Esophagus squamous epithelium (tissue), 5 donors: ENCODE results near the gene MAPKAP1. TPM values are rescaled to one million over a fixed set of nuclear protein-coding genes. Genes with fewer than 3 reads are reported as not detected.

ENCODE experiments used
- DNase-seq: peaks from one replicate; lab custom pipeline; 2025; lab: John Stamatoyannopoulos, UW
- H3K27ac ChIP-seq, 4 donors: fragments of 200-600 bp; sonication (generic); one replicate each; pipeline ENCODE4 v1.5.1; 2016 to 2019; ENCODE audit warnings: mild to moderate bottlenecking in 1 of 4
- H3K27me3 ChIP-seq, 4 donors: fragments of 200-600 bp; sonication (generic); 1 replicate in 3 of 4; 2 replicates in 1 of 4; pipeline versions ENCODE4 v1.5.1 to v1.6.0; 2017 to 2021; ENCODE audit warnings: antibody characterized with exemption in 1 of 4
- H3K36me3 ChIP-seq, 3 donors: fragments of 200-600 bp; sonication (generic); one replicate each; pipeline ENCODE4 v1.5.1; 2016 to 2019
- H3K4me1 ChIP-seq, 3 donors: fragments of 200-600 bp; sonication (generic); one replicate each; pipeline ENCODE4 v1.5.1; 2017 to 2019
- H3K4me3 ChIP-seq, 4 donors: fragments of 200-600 bp; sonication (generic); 1 replicate in 3 of 4; 2 replicates in 1 of 4; pipeline ENCODE4 v1.5.1; 2016 to 2019; ENCODE audit warnings: mild to moderate bottlenecking in 2 of 4, moderate library complexity in 1 of 4
- H3K9me3 ChIP-seq, 3 donors: fragments of 200-600 bp; sonication (generic); one replicate each; pipeline ENCODE4 v1.5.1; 2016 to 2019
- POLR2A ChIP-seq, 4 donors: fragments of 450-650 bp; IDR thresholded peaks; one replicate each; pipeline ENCODE4 v1.6.1; 2017; ENCODE audit warnings: antibody characterized with exemption in 4 of 4, mild to moderate bottlenecking in 4 of 4, moderate library complexity in 3 of 4
- whole genome bisulfite sequencing, 2 donors: methylation state at CpG; one replicate each; pipeline ENCODE4 v1.1.5; 2018; 5-methylcytosine and 5-hydroxymethylcytosine counted together
- intact Hi-C: fragments of 100-400 bp; cut with DNase I; formaldehyde crosslinking; loops from one replicate; pipeline ENCODE4 v1.15.0; 2022
- total RNA-seq, 4 donors: library from RNA; depleted of rRNA; stranded (reverse); fragments of >200 nt; gene quantifications; one replicate each; pipeline ENCODE4 v1.1.0, GENCODE V29; 2016
- TF ChIP-seq, protein P1 (sequence below), 6 experiments: fragments of 450-650 bp in 4 of 6; fragments of 200-600 bp in 2 of 6; sonication (generic) in 2 of 6; IDR thresholded peaks; one replicate each; pipeline ENCODE4 v1.5.1; 2016 to 2019; ENCODE audit warnings: antibody characterized with exemption in 6 of 6, mild to moderate bottlenecking in 4 of 6, moderate library complexity in 4 of 6
- donor health status: DM: yes; HTN: yes; CAD: no.

Gene MAPKAP1
- total RNA-seq, 4 donors from 2014 or later, result 59.0 to 87.0 (median 70.9) TPM

DNA sequence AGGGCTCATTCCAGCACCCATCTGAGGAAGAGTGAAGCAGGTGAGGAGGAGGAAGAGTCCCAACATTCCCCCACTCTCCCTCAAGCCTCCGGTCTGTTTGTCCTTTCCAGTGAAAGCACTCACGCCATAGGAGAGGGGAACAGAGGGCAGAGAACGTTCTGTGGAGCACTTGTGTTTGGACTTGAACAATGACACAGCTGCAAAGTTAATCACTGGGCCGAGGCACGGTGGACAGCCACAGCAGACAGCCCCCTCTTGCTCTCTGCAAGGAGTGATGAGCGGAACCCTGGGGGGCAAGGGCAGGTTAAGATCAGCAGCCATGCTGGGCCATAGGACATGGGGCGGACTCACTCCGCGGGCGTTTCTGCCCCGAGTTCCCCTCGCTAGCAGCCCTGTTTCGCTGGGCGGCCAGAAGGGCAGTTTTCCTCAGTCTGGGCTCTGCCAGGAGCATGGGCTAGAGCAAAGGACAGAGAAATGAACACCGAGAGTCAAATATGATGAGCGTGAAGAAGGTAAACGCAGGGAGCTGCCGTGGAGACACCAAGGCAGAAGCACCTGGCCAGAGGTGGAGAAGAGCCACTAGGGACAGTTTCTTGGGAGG lies 259.7 kb downstream of the MAPKAP1 start:
- no peak overlapping the region for H3K4me3 ChIP-seq
- TF ChIP-seq POLR2A (IDR thresholded peaks at IDR 0.05), result no peak
- TF ChIP-seq, protein P1, sequence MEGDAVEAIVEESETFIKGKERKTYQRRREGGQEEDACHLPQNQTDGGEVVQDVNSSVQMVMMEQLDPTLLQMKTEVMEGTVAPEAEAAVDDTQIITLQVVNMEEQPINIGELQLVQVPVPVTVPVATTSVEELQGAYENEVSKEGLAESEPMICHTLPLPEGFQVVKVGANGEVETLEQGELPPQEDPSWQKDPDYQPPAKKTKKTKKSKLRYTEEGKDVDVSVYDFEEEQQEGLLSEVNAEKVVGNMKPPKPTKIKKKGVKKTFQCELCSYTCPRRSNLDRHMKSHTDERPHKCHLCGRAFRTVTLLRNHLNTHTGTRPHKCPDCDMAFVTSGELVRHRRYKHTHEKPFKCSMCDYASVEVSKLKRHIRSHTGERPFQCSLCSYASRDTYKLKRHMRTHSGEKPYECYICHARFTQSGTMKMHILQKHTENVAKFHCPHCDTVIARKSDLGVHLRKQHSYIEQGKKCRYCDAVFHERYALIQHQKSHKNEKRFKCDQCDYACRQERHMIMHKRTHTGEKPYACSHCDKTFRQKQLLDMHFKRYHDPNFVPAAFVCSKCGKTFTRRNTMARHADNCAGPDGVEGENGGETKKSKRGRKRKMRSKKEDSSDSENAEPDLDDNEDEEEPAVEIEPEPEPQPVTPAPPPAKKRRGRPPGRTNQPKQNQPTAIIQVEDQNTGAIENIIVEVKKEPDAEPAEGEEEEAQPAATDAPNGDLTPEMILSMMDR (IDR thresholded peaks at IDR 0.05), result no peak
- peaks cover 0 to 17% (median 0%) of the 10 kb centered on the region in 3 donors for H3K4me1 ChIP-seq
- H3K36me3 ChIP-seq, result peaks cover 0 to 47% (median 0%) of the 10 kb centered on the region in 3 donors
- no peaks in the 10 kb centered on the region for H3K27me3 ChIP-seq
- 83 to 88% methylated on average over 13 to 15 of the region's 18 CpGs for WGBS, 2 donors
- no peaks in the 10 kb centered on the region for H3K9me3 ChIP-seq
- DNase-seq, result no peak
- intact Hi-C loops, result no loop called here
- H3K27ac ChIP-seq, result no peak overlapping the region

DNA sequence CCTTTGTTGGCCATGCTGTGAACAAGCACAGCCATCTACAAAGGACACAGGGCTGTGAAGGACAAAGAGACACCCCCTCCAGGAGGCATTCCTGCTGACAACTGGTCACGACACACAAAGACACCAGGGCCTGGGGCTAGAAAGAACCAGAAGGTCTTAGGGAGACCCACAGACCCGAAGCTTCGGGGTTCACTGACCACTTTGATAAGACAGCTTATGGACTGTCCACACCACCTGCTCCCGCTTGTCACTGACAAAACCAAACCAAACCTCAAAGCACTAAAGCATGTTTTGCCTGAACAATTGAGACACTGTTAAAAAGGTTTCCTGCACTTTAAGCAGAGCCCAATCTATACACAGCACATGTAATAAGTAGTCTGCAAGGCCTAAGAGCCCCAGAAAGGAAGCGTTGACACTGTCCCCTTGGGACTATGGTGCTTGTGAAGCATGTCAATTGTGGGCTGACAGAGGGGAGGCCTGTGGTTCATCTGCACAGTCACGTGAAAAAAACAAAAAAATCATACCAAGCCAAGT lies 260.4 kb downstream of the MAPKAP1 start:
- H3K4me1 ChIP-seq, result peaks cover 0 to 17% (median 0%) of the 10 kb centered on the region in 3 donors
- H3K4me3 ChIP-seq, result no peak overlapping the region
- TF ChIP-seq POLR2A (IDR thresholded peaks at IDR 0.05), result no peak
- TF ChIP-seq, protein P1 (IDR thresholded peaks at IDR 0.05), result no peak
- H3K27ac ChIP-seq, result no peak overlapping the region
- peaks cover 0 to 46% (median 0%) of the 10 kb centered on the region in 3 donors for H3K36me3 ChIP-seq
- peak; percentile 10 for DNase-seq
- no peaks in the 10 kb centered on the region for H3K27me3 ChIP-seq
- intact Hi-C loops, result no loop called here
- WGBS, 2 donors, result 72 to 74% methylated on average over 5 to 6 of the region's 6 CpGs
- no peaks in the 10 kb centered on the region for H3K9me3 ChIP-seq

DNA sequence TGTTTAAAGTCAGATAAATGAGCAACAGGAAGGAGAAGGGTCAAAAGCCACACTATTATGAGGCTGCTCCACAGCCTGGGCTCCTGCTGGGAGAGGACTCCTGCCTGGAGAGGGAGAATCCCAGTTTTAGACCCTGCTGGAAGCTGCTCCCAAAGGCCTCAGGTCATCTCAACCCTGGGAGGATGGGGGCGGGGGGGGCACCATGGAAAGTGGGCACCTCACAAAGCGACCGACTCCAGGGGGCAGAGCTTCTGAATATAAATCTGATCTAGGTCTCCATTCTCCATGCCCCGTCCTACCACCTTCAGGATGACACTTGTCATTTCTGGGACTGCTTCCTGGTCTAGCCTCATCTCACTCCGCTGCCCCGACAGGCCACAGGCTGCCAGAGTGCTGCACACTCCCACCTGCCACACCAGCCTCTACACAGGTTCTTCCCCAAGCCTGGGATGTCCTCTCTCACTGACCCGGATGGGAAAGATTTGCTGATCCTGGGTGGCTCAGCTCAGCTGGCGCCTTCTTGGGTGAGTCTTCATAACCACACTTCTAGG lies 262.0 kb downstream of the MAPKAP1 start:
- H3K27me3 ChIP-seq, result no peaks in the 10 kb centered on the region
- intact Hi-C loops, result no loop called here
- H3K9me3 ChIP-seq, result no peaks in the 10 kb centered on the region
- peaks cover 0 to 10% (median 0%) of the 10 kb centered on the region in 3 donors for H3K4me1 ChIP-seq
- 91 to 100% methylated on average over 4 to 8 of the region's 8 CpGs for WGBS, 2 donors
- H3K27ac ChIP-seq, result no peak overlapping the region
- H3K36me3 ChIP-seq, result peaks cover 0 to 62% (median 0%) of the 10 kb centered on the region in 3 donors
- H3K4me3 ChIP-seq, result no peak overlapping the region
- TF ChIP-seq POLR2A (IDR thresholded peaks at IDR 0.05), result no peak
- TF ChIP-seq, protein P1 (IDR thresholded peaks at IDR 0.05), result no peak
- DNase-seq, result no peak

DNA sequence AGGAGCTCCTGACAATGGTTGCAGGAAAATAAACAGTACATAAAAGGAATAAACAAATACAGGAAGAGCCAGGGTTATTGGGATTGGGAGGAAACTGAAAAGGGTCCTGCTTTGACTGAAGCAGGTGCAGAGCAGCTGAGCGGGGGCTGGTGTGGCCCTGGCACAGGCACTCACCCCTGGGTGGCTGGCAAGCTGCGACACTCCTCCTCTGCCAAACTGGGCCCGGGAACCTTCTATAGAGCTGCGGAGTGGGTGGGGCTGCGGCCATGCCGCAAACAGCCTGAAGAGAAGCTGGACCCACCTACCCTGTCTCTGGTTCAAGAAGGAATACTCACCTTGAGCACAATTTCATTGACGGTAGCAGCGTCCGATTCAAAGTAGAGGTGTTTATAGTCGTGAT lies 262.8 kb downstream of the MAPKAP1 start:
- DNase-seq, result no peak
- no peaks in the 10 kb centered on the region for H3K9me3 ChIP-seq
- intact Hi-C loops, result no loop called here

More for the DNA sequence above, 262.8 kb downstream of the MAPKAP1 start:
- Histone ChIP-seq H3K27me3 (no peaks in the 10 kb centered on the region), H3K36me3 (peaks cover 0 to 70% (median 0%) of the 10 kb centered on the region in 3 donors), H3K4me3 (no peak overlapping the region), H3K4me1 (peaks cover 0 to 2% (median 0%) of the 10 kb centered on the region in 3 donors), H3K27ac (no peak overlapping the region)
- TF ChIP-seq, protein P1 (IDR thresholded peaks at IDR 0.05), result no peak
- no peak for TF ChIP-seq POLR2A (IDR thresholded peaks at IDR 0.05)
- 92 to 99% methylated on average over 8 to 9 of the region's 10 CpGs for WGBS, 2 donors
